ENCODE data around the gene CCDC150.

GRCh38 chr2:196670342-196670741 is 30.8 kb downstream of the CCDC150 start:
- no peak for TF ChIP-seq POLR2A (IDR thresholded peaks at IDR 0.05; ENCODE audit: low read length)
- no peak for TF ChIP-seq GATA1 (IDR thresholded peaks at IDR 0.05; ENCODE audit: low read depth, low read length)
